HCEC 1CT (cell line): Measurements from ENCODE around the gene FAM236A.
"Not testable (repeated sequence)": the region's sequence is repeated elsewhere in the genome, so short reads cannot be mapped to it uniquely, and the experiment has no call there.

Source experiments
- DNase-seq: peaks from one replicate; pipeline ENCODE4 v3.0.0-alpha.2; 2017

Gene FAM236A

DNA sequence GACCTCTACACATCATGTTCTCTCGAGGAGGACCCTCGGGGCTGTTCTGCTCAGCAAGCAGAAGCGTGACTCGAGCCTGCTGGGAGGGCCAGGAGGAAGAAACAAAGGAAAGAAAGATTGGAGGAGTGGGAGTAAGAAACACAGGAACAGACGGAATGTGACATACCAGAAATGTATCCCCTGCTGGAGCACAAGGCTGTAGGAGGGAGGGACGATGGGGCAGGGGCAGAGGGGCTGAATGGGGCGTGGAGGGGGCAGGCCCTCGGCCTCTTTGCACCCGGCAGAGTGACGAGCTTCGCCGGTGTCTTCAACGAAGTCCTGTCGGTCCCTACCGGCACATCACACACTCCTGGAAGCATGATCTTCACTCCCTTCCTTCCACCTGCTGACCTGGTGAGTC, at the start of gene FAM236A:
Gene FAM236A, plus strand, starts transcription at position 301 of the 400 bp plus-strand sequence. Its CDS starts 57 bp downstream, at position 358.
- DNase-seq, result not testable (repeated sequence)

DNA sequence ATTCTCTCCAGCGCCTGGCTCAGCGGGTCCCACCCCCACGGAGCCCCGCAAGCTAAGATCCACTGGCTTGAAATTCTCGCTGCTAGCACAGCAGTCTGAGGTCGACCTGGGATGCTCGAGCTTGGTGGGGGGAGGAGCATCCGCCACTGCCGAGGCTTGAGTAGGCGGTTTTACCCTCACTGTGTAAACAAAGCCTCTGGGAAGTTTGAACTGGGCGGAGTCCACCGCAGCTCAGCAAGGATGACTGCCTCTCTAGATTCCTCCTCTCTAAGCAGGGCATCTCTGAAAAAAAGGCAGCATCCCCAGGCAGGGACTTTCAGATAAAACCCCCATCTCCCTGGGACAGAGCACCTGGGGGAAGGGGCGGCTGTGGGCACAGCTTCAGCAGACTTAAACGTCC, 48.3 kb upstream of the FAM236A start:
- not testable (repeated sequence) for DNase-seq

DNA sequence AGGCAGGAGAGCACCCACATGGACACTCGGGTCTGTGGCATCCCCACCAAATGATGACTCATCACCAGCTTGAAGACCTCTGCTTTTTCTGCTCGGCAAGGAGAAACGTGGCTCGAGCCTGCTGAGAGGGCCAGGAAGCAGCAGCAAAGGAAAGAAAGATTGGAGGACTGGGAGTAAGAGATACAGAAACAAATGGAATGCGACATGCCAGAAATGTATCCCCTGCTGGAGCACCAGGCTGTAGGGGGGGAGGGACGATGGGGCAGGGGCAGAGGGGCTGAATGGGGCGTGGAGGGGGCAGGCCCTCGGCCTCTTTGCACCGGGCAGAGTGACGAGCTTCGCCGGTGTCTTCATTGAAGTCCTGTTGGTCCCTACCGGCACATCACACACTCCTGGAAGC, 25.7 kb upstream of the FAM236A start, which contains the start of gene FAM236C:
Gene FAM236C, plus strand, starts transcription at position 301 of the 400 bp plus-strand sequence. CDS start 100 bp downstream, outside the sequence.
- not testable (repeated sequence) for DNase-seq

DNA sequence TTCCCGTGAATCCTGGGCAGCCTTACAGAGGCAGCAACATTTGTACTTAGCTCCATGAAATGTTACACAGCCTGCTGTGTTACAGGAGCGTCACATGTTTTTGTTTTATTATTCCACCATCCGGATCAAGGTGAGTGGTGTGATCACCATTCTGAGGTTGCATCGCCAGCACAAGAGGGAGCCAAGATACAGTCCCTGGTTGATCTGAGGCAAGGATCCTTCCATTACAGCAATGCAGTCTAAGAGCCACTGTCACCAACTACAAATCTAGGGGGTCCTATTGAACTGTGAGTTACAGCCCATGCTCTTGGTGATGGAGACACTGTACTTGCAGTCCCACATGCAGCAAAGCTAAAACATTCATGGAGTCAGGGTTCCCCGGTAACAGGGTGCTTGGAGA, 21.9 kb upstream of the FAM236A start:
- DNase-seq, result not testable (repeated sequence)

DNA sequence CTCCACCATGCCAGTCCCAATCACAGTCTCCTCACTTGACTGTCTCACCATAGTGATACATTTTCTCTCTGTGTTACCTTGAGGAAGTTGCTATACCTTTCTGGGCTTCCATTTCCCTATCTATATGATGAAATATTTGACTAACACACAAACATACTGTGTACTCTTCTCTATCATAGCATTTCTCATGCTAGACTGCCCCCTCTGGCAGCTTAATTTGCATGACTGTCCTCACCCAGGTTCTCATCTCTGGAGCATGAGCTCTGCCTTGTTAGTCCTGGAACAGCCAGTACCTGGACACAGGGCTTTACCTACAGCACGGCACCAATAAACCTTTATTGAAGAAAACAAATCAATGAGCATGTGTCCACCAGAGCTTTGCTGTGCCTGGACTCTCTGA, 5.7 kb upstream of the FAM236A start:
- not testable (repeated sequence) for DNase-seq

DNA sequence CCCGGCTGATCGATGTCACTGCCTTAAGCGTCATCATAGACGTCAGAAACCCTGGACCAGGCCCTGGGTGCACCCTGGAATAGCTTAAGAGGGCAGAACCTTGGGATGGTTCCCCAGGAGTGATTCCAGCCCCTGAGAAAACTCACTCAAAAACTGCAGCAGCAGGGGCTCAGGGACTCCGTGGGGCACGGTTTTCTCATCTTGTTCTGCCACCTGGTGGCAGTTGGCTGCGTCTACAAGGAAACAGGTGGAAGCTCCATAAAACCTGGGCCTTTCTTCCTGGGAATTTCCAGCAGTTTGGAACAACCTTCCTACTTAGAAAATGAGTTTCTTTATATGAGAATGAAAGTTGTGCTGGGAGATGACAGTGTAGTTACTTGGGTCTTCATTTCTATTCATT, 1.6 kb upstream of the FAM236A start:
- DNase-seq, result not testable (repeated sequence)

DNA sequence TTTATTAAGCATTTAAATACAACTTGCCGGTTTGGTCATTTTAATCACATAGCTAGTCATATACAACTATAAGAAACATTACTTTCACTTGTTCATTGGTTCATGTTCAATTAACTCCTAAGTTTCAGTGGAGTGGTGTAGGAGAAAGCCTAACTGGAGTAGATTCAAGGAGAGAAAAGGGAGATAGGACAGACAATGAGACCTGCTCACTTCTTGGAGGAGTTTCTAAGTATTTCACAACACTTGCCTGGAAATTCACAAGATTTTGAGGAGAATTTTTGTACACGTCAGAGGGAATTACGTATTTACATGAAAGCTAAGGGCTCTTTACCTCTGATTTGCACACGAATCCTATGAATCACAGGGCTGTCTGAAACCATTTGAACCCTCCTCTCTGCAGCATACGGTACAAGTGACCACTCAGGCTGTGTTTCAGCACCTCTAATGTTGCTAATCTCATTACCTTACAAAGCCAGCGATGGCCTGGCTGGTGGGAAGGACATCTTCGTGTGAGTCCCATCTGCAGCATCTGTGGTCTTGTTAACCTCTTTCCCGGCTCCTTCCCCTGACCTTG, 1.0 kb upstream of the FAM236A start:
- not testable (repeated sequence) for DNase-seq

DNA sequence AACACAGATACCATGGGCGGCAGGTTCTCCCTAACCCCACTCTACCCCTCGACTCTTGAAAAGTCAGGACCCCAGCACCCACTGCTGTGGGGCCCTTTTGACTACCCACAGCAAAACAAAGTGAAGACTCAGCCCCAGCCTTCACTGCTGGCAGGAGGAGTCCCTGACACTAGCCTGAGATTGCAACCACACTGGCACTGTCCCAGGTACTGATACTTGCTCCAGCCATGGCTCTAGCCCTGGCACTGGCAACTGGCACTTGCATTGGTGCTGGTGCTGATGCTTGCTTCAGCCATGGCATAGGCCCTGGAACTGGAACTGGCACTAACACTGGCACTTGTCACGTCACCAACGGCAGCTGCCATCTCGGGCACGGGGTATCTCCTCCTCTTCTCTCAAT, 4.3 kb downstream of the FAM236A start:
- DNase-seq, result not testable (repeated sequence)

DNA sequence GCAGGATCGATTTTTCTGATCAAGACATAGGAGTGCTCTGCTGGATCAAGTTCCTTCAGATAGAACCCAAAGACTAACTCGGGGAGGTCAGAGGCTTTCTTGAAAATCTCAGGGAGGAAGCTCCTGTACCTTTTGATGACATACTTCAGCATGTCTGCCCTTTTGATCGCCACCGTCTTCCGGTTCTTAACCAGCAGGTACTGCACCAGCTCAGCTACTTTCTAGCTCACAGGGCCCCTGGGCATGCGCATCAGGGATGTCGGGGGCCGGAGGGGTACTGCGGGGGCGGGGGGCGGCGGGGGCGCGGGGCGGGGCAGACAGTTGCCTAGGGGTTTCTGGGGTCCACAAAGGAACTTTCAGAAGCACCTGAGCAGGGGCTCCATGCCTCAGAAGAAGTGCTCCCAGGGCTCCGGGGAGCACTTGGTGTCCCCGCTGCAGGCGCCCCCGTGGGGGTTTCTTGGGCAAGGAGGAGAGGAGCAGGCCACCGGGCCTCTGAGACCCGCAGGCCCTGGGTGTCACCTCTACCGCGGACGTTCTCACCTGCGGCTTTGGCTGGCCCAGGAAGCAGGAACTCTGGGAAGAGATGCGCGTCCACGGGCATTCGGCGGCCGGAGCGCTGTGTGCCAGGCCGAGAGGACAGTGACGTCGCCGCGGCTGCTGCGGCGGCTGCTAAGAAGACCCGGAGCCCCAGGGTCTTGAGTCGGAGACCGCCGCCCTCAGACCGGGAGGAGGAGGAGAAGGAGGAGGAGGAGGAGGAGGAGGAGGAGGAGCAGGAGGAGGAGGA, 5.2 kb downstream of the FAM236A start:
- DNase-seq, result not testable (repeated sequence)

DNA sequence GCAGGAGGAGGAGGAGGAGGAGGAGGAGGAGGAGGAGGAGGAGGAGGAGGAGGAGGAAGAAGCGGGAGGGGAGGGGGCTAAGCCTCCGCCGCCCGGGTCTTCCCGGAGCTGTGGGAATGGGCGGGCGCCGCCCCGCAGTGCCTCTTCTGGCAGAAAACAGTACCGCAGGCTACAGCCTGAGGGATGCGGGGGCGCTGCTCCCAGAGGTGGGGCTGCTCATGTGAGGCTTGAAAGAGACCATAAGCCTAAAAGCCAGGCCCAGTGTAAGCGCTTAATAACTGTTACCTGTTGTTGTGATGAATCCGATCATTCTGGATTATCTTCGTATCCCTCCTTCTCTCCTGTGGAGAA, 5.8 kb downstream of the FAM236A start, which contains the start of gene DMRTC1:
Gene DMRTC1, minus strand, starts transcription at position 19 of the 351 bp plus-strand sequence. CDS start 68,143 bp downstream, outside the sequence.
- DNase-seq, result not testable (repeated sequence)

DNA sequence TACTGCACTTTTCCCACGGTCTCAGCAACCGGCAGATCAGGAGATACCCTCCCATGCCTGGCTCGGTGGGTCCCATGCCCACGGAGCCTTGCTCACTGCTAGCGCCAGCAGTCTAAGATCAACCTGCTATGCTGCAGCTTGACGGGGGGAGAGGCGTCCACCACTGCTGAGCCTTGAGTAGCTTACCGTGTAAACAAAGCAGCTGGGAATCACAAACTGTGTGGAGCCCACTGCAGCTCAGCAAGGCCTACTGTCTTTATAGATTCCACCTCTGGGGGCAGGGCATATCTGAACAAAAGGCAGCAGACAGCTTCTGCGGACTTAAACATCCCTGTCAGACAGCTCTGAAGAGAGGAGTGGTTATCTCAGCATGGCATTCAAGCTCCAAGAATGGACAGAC, 22.0 kb downstream of the FAM236A start:
- not testable (repeated sequence) for DNase-seq

DNA sequence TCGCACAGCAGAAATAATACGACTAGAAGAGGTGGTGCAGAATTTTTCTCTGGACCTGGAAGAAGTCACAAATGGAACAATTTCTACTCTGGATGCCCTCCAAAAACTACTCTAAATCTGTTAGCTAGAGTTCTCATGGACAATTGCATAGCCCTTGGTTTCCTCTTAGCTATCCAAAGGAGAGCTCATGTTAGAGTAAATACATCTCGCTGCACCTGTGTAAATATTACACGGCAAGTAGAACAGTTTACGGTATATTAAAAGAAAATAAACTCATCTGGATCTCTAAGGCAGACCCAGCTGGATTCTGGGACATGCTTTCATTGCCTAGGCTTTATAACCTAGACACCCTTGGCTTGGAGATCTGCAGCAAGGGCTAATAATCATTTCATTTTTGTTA, 33.9 kb downstream of the FAM236A start:
- not testable (repeated sequence) for DNase-seq

DNA sequence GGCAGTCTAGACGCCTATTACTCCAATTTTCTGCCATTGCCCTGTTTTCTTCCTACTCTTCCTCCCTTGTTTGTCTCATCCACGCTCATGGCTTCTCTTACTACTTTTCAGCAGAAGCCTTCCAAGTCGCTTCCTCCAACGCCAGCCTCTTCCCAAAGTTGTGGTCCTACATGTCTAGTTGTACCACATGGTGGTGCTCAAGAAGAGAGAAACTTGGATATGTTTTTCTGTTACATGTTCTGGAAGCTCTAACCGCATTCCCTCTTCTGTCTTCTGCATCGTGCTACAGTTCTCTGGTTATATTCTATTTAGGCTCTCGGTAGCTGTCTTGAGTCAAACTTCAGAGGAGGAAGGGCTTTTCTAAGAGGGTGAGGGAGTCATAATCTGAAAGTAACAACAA, 36.9 kb downstream of the FAM236A start:
- not testable (repeated sequence) for DNase-seq

DNA sequence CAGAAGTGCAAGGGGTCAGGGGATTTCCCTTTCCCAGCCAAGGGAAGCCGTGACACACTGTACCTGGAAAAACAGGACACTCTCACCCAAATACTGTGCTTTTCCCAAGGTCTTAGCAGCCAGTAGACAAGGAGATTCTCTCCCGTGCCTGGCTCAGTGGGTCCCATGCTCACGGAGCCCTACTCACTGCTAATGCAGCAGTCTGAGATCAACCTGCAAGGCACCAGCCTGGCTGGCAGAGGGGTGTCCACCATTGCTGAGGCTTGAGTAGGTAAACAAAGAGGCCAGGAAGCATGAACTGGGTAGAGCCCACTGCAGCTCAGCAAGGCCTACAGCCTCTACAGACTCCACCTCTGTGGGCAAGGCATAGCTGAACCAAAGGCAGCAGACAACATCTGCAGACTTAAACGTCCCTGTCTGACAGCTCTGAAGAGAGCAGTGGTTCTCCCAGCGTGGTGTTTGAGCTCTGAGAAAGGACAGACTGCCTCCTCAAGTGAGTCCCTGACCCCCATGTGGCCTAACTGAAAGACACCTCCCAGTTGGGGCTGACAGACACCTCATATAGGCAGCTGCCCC, 43.0 kb downstream of the FAM236A start:
- DNase-seq, result not testable (repeated sequence)
